Kidney epithelial cell (primary cell): ENCODE results near the gene MROH2A. TPM values are rescaled to one million over a fixed set of nuclear protein-coding genes. Genes with fewer than 3 reads are reported as not detected.
"Not testable (repeated sequence)": the region's sequence is repeated elsewhere in the genome, so short reads cannot be mapped to it uniquely, and the experiment has no call there.

Experiments
- DNase-seq: peaks from one replicate; pipeline ENCODE4 v3.0.0-alpha.2; 2010; ENCODE audit warnings: low read depth
- H3K27me3 ChIP-seq: 2 replicates; pipeline ENCODE4 v1.6.0; 2011; ENCODE audit warnings: low read length; ENCODE audit not compliant: control insufficient read depth, insufficient read depth
- H3K36me3 ChIP-seq: 2 replicates; pipeline ENCODE4 v1.5.1; 2011; ENCODE audit warnings: low read length; ENCODE audit not compliant: control insufficient read depth, insufficient read depth
- H3K4me3 ChIP-seq: 2 replicates; pipeline ENCODE4 v1.5.1; 2011; ENCODE audit warnings: low read depth, mild to moderate bottlenecking, control low read depth, low read length
- total RNA-seq: library from RNA; depleted of rRNA; stranded (reverse); fragments of >200 nt; gene quantifications from 2 replicates; pipeline ENCODE4 v1.2.3, GENCODE V29; 2015
- TF ChIP-seq, protein P1 (sequence below): IDR thresholded peaks from 2 replicates; pipeline ENCODE4 v1.5.1; 2011; ENCODE audit warnings: mild to moderate bottlenecking, moderate library complexity, low read length, control low read depth, inconsistent platforms; ENCODE audit not compliant: insufficient read depth, poor library complexity, severe bottlenecking

MROH2A gene, protein sequence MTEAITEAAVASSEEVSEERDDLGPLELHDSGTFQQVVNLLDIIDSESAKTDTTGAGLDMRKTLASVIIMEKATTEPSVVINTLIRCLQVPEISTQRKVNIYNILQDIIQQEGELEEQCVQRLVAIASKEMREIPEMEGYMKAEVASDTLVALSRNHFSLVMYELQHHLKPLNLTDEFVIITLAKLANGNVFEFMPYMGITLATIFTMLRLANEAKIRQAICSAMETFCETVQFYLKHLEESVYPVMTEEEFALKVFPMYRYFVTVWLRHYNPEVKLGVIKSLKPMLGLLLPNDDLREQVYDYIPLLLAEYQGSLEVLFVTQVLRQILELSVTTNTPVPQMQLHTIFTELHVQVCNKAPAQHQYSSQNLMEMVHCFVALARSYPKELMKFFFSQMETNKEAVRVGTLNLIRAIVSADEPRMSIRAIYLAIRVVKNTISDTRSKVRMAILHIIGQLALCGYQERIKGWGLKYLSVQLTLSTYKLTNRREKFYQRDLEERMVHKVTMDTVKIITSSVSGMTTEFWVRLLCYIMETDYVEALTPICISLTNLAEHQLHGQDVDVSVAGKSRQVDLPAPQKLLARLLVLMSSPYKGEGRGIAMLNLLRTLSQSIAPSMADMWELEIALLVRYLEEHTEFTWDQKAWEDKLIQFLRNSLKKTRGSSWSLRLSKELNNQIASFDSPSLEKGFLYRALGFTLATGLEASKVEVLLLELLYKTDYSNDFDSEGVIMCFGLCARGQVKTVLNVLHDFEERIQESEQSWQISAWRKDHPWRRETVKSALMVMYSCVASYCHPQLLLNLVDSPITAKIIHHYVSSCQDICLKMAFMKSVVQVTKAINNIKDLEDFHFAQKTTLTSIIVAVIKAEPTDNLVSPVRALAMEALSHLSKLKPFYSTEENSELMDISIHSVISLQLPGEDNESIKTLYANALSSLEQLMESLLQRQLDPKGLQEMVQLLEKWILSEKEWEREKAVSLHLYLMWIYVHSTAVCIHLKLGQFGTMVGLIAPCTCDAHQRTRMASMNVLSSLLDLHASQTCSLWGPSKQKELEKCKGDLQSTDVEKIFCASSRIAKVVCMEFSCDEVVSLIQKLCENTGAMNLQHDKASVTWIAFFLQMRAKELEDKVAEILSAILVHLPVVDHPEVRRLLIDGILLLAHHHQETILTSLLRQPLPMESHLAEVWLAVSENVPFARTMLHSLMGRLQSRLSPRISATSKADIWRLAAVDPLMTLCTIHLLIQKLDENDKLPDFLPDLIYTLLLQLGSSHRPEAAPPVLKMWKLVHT (N-terminal part only)
- not detected in 2 replicates for total RNA-seq

DNA sequence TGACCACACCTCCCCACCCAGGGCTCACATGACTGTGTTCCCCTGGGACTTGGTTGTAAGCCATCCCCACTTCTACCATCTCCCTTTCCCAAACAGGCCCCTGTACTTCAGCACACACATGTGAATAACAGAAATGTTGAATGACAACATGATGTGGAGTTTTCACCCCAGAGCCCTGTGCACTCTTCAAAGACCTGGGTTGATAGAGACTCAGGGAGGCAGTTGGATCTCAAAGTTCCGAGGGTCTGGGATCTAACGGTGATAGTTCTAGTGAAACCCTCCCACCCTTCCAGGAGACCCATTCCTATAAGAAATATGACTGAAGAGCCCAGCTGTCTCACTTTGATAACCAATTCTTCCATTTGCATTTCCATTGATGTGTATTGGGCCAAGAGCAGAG, at the start of gene MROH2A:
Gene MROH2A (plus strand): TSS at position 301 of the 400 bp plus-strand sequence. CDS start 1,029 bp downstream, outside the sequence.
- Histone ChIP-seq H3K27me3 (no peaks in the 10 kb centered on the region), H3K4me3 (no peak within 1 kb of the TSS), H3K36me3 (no peaks in the 10 kb centered on the region)
- TF ChIP-seq, protein P1, sequence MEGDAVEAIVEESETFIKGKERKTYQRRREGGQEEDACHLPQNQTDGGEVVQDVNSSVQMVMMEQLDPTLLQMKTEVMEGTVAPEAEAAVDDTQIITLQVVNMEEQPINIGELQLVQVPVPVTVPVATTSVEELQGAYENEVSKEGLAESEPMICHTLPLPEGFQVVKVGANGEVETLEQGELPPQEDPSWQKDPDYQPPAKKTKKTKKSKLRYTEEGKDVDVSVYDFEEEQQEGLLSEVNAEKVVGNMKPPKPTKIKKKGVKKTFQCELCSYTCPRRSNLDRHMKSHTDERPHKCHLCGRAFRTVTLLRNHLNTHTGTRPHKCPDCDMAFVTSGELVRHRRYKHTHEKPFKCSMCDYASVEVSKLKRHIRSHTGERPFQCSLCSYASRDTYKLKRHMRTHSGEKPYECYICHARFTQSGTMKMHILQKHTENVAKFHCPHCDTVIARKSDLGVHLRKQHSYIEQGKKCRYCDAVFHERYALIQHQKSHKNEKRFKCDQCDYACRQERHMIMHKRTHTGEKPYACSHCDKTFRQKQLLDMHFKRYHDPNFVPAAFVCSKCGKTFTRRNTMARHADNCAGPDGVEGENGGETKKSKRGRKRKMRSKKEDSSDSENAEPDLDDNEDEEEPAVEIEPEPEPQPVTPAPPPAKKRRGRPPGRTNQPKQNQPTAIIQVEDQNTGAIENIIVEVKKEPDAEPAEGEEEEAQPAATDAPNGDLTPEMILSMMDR, result no peak
- no peak for DNase-seq

DNA sequence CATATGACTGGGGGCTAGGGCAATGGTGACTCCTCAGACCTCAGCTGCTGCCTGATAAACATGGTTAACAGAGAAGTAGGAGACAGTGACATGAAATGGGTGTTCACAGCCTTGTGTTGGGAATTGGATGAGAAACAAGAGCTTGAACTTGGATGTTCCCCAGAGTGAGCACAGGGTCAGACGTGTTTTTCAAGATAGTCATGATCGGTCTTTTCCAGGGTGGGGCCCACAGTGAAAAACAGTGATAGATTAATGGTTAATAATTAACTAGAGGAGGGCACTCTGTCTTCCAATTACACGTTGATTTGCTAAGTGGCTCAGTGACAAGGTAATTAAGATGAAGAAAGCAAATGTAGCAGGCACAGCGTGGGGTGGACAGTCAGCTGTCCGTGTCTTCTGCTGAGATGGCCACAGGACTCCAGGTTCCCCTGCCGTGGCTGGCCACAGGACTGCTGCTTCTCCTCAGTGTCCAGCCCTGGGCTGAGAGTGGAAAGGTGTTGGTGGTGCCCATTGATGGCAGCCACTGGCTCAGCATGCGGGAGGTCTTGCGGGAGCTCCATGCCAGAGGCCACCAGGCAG, 49.3 kb upstream of the MROH2A start, which contains the start of gene UGT1A3:
Gene UGT1A3 (plus strand): TSS at position 320 of the 579 bp plus-strand sequence. CDS start 85 bp downstream, at position 405.
- Histone ChIP-seq H3K27me3 (no peaks in the 10 kb centered on the region), H3K36me3 (no peaks in the 10 kb centered on the region), H3K4me3 (no peak within 1 kb of the TSS)
- no peak for DNase-seq
- TF ChIP-seq, protein P1, result no peak

DNA sequence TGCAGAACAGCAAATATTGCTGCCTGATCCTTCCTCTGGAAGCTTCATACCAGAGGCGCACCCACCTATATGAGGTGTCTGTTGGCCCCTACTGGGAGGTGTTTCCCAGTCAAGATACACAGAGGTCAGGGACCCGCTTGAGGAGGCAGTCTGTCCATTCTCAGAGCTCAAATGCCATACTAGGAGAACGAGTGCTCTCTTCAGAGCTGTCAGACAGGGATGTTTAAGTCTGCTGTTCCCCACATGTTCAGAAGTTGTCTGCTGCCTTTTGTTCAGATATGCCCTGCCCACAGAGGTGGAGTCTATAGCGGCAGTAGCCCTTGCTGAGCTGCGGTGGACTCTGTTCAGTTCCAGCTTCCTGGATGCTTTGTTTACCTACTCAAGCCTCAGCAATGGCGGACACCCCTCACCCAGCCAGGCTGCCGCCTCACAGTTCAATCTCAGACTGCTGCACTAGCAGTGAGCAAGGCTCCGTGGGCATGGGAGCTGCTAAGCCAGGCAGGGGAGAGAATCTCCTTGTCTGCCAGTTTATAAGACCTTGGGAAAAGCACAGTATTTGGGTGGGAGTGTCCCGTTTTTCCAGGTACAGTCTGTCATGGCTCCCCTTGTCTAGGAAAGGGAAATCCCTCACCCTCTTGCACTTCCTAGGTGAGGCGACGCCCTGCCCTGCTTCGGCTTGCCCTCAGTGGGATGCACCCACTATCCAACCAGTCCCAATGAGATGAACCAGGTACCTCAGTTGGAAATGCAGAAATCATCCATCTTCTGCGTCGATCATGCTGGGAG, 41.1 kb upstream of the MROH2A start:
- H3K4me3 ChIP-seq, H3K36me3 ChIP-seq, DNase-seq, H3K27me3 ChIP-seq: not testable (repeated sequence)

DNA sequence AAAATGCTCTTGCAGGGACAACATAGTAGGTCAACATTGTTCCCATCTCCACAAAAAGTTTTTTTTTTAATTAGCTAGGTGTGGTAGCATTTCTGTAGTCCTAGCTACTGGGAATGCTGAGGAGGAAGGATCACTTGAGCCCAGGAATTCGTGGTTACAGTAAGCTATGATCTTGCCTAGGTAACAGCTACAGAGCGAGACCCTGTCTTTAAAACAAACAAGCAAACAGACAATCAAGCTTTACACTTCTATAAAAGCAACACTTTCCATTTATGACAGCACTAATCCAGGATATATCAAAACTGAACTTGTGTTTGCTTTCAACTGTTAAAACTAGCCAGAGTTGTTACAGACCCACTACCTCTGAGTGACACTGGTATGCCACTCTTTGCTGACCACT, 37.3 kb upstream of the MROH2A start:
- H3K27me3 ChIP-seq, result no peaks in the 10 kb centered on the region
- no peak for DNase-seq
- H3K4me3 ChIP-seq, result no peak overlapping the region
- TF ChIP-seq, protein P1, result no peak
- H3K36me3 ChIP-seq, result no peaks in the 10 kb centered on the region

DNA sequence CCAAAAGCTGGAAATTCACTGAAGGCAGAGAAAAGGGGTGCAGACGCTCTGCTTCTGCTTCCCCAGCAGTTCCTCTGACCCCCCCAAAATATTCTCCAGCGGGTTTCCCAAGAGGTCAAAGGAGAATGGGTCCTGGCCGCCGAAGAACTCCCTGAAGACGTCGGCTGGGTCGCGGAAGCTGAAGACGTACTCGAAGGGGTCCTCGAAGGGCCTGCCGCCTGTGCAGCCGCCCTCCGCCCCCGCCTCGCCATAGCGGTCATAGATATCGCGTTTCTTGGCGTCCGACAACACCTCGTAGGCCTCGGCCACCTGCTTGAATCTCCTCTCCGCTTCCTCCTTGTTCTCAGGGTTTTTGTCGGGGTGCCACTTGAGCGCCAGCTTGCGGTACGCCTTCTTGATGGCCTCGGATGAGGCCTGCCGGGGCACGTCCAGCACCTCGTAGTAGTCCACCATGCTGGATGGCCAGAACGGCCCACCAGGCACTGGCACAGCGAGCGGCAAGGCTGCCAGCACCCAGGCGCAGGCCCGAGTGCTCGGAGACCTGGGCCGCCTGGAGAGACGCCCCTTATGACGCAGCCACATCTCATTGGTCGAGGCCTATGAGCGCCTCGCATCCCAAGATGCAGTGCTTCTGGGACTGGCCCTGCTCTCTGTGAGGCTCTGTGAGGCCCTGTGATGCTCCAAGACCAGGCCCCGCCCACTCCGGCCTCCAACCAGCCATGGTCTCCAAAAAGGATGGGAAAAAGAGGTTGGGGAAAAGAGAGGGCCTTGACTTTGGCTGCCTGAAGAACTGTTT, 34.5 kb upstream of the MROH2A start:
- no peak for DNase-seq
- TF ChIP-seq, protein P1, result no peak

More for the DNA sequence above, 34.5 kb upstream of the MROH2A start:
- H3K4me3 ChIP-seq, result no peak overlapping the region
- H3K36me3 ChIP-seq, result no peaks in the 10 kb centered on the region
- H3K27me3 ChIP-seq, result no peaks in the 10 kb centered on the region
